ENCODE data around the gene CHST4. TPM values are rescaled to one million over a fixed set of nuclear protein-coding genes. Genes with fewer than 3 reads are reported as not detected.

CHST4 gene
- total and polyA plus RNA-seq, 2 of the 4 experiments (the other 2 are of a cell fraction), result not detected

DNA sequence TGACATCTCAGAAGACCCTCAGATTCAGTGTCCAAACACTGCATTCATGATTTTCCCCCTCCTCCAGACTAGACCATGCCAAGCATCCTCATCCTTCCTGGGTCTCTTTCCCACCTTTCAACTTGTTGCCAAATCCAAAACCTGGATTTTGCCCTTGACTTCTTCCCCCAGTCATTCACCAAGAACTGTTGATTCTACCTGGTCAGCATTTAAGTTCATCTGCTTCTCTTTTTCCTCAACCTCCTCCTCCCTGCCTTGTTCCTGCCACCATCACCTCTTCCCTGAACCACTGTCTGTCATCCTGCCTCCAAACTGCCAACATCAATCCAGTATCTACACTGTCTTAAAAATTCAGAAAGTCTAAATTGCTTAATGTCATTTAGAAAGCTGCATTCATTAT, 20.9 kb downstream of the CHST4 start:
- H3K9me3 ChIP-seq (ENCODE audit: control insufficient read depth, insufficient read depth, low read length), result no peaks in the 10 kb centered on the region
- no peak overlapping the region for H3K56ac ChIP-seq (ENCODE audit: extremely low read depth, insufficient read depth, low read length)
- no peaks in the 10 kb centered on the region for H3K79me1 ChIP-seq (ENCODE audit: low read depth in 1 of 2, low read length in 2 of 2)
- H3K9me1 ChIP-seq (ENCODE audit: insufficient read depth, low read length), result no peaks in the 10 kb centered on the region
- no peak overlapping the region for H2BK15ac ChIP-seq (ENCODE audit: low read depth, low read length)
- H3K4ac ChIP-seq (ENCODE audit: low read depth, low read length), result no peak overlapping the region
- ATAC-seq (ENCODE audit: low read depth) (no peak), DNase-seq (no peak)
- H2AK9ac ChIP-seq (replicated peaks; ENCODE audit: low read depth, low read length, poor library complexity), result no peak overlapping the region
- in situ Hi-C loops (cut with MboI; ENCODE audit: low sequenced_read_pairs) (no loop called here), intact Hi-C loops (cut with micrococcal nuclease) (no loop called here), dilution Hi-C loops (cut with HindIII; ENCODE audit: low sequenced_read_pairs, unreplicated experiment) (no loop called here)
- no peak overlapping the region for H3K23ac ChIP-seq (ENCODE audit: low read depth, low read length)
- H3K27ac ChIP-seq (ENCODE audit: insufficient read depth, low read length), result no peak overlapping the region
- H2BK20ac ChIP-seq (ENCODE audit: low read depth, low read length), result no peak overlapping the region
- no peak overlapping the region for H3K14ac ChIP-seq (replicated peaks; ENCODE audit: low read depth, low read length)
- TF ChIP-seq SMC3 (IDR thresholded peaks at IDR 0.05; ENCODE audit: low read depth, low read length) (no peak), RCOR1 (IDR thresholded peaks at IDR 0.05; ENCODE audit: insufficient replicate concordance, low read length) (no peak), CEBPB (IDR thresholded peaks at IDR 0.05; ENCODE audit: low read depth, low read length) (no peak), MAZ (IDR thresholded peaks at IDR 0.05; ENCODE audit: borderline replicate concordance, low read depth, low read length) (no peak), MXI1 (IDR thresholded peaks at IDR 0.05; ENCODE audit: borderline replicate concordance, low read depth, low read length) (no peak), RFX5 (IDR thresholded peaks at IDR 0.05; ENCODE audit: low read depth, low read length) (no peak), RAD21 (IDR thresholded peaks at IDR 0.05; ENCODE audit: low read length) (no peak), MAFK (IDR thresholded peaks at IDR 0.05; ENCODE audit: low read depth, low read length) (no peak), NFE2L2 (IDR thresholded peaks at IDR 0.05; ENCODE audit: low read depth, low read length) (no peak), CHD1 (IDR thresholded peaks at IDR 0.05; ENCODE audit: low read depth, low read length) (no peak), POLR2A (IDR thresholded peaks at IDR 0.05; ENCODE audit: low read depth, low read length) (no peak), BHLHE40 (IDR thresholded peaks at IDR 0.05; ENCODE audit: low read depth, low read length) (no peak), FOS (IDR thresholded peaks at IDR 0.05; ENCODE audit: low read depth, low read length) (no peak), ELK1 (IDR thresholded peaks at IDR 0.05; ENCODE audit: borderline replicate concordance, low read depth, low read length) (no peak)
- TF ChIP-seq, protein P1, sequence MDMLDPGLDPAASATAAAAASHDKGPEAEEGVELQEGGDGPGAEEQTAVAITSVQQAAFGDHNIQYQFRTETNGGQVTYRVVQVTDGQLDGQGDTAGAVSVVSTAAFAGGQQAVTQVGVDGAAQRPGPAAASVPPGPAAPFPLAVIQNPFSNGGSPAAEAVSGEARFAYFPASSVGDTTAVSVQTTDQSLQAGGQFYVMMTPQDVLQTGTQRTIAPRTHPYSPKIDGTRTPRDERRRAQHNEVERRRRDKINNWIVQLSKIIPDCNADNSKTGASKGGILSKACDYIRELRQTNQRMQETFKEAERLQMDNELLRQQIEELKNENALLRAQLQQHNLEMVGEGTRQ (IDR thresholded peaks at IDR 0.05; ENCODE audit: low read depth, low read length), result no peak
- TF ChIP-seq, protein P2, sequence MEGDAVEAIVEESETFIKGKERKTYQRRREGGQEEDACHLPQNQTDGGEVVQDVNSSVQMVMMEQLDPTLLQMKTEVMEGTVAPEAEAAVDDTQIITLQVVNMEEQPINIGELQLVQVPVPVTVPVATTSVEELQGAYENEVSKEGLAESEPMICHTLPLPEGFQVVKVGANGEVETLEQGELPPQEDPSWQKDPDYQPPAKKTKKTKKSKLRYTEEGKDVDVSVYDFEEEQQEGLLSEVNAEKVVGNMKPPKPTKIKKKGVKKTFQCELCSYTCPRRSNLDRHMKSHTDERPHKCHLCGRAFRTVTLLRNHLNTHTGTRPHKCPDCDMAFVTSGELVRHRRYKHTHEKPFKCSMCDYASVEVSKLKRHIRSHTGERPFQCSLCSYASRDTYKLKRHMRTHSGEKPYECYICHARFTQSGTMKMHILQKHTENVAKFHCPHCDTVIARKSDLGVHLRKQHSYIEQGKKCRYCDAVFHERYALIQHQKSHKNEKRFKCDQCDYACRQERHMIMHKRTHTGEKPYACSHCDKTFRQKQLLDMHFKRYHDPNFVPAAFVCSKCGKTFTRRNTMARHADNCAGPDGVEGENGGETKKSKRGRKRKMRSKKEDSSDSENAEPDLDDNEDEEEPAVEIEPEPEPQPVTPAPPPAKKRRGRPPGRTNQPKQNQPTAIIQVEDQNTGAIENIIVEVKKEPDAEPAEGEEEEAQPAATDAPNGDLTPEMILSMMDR (conservative IDR thresholded peaks at IDR 0.05; ENCODE audit: low read depth, low read length), result no peak
- no peaks in the 10 kb centered on the region for H3K36me3 ChIP-seq (ENCODE audit: control insufficient read depth, insufficient read depth, low read length)
- no peak overlapping the region for H3K4me3 ChIP-seq (ENCODE audit: insufficient read depth, low read depth, low read length)
- ChIA-PET POLR2A (ENCODE audit: unreplicated experiment) (no interaction called here), CTCF (no interaction called here)
- H2BK5ac ChIP-seq (ENCODE audit: low read depth, low read length, poor library complexity, severe bottlenecking), result no peak overlapping the region
- no TSS peak for BruUV-seq (replicated peaks)
- no peak overlapping the region for H3K9ac ChIP-seq (ENCODE audit: low read depth, low read length)
- H3K4me2 ChIP-seq (ENCODE audit: low read depth, low read length), result no peak overlapping the region
- H2AFZ ChIP-seq (replicated peaks; ENCODE audit: low read length, poor library complexity), result no peak overlapping the region
- H2AK5ac ChIP-seq (ENCODE audit: low read depth, low read length), result no peak overlapping the region
- no peak overlapping the region for H2BK120ac ChIP-seq (ENCODE audit: low read depth, low read length)
- H4K20me1 ChIP-seq (ENCODE audit: insufficient read depth, low read length), result no peaks in the 10 kb centered on the region
- no peak overlapping the region for H4K5ac ChIP-seq (ENCODE audit: low read depth, low read length)
- H4K91ac ChIP-seq (ENCODE audit: insufficient read depth, low read depth, low read length), result no peak overlapping the region
- H3K18ac ChIP-seq (ENCODE audit: low read depth, low read length), result no peak overlapping the region
- H3K4me1 ChIP-seq (ENCODE audit: control insufficient read depth, insufficient read depth, low read length), result no peaks in the 10 kb centered on the region
- no peaks in the 10 kb centered on the region for H3K27me3 ChIP-seq (ENCODE audit: control insufficient read depth, insufficient read depth, low read length)
- H4K8ac ChIP-seq (ENCODE audit: low read depth in 2 of 2, low read length in 2 of 2), result no peak overlapping the region

All from IMR-90 (cell line).